KG1 (cell line): ENCODE measurements around the gene ATP1A3.

Source experiments
- DNase-seq: peaks from one replicate; lab custom pipeline; 2025; lab: John Stamatoyannopoulos, UW

Gene ATP1A3

GRCh38 chr19:41928754-41929535 is 65.1 kb downstream of the ATP1A3 start:
- no peak for DNase-seq

GRCh38 chr19:41928221-41928683 is 65.8 kb downstream of the ATP1A3 start, which contains the start of gene ERFL:
Gene ERFL, minus strand, starts transcription at chr19:41928449. Its CDS starts 15,530 bp downstream, at chr19:41912919.
- DNase-seq: no peak

GRCh38 chr19:41927497-41928192 is 66.4 kb downstream of the ATP1A3 start:
- DNase-seq: no peak

GRCh38 chr19:41926763-41927496 is 67.1 kb downstream of the ATP1A3 start:
- DNase-seq: no peak

GRCh38 chr19:41926028-41926762 is 67.8 kb downstream of the ATP1A3 start:
- no peak for DNase-seq

- no peak for DNase-seq
Observed at GRCh38 chr19:41925208-41926003, 68.6 kb downstream of the ATP1A3 start.

- DNase-seq: no peak
Observed at GRCh38 chr19:41924151-41925145, 69.6 kb downstream of the ATP1A3 start.

GRCh38 chr19:41923045-41923788 is 70.8 kb downstream of the ATP1A3 start:
- no peak for DNase-seq

- DNase-seq: no peak
Observed at GRCh38 chr19:41922585-41922984, 71.4 kb downstream of the ATP1A3 start.

- no peak for DNase-seq
Observed at GRCh38 chr19:41921577-41922576, 72.2 kb downstream of the ATP1A3 start.

- DNase-seq: no peak
Observed at GRCh38 chr19:41920882-41921576, 73.0 kb downstream of the ATP1A3 start.

- no peak for DNase-seq
Observed at GRCh38 chr19:41919948-41920712, 73.9 kb downstream of the ATP1A3 start.

- DNase-seq: no peak
Observed at GRCh38 chr19:41918653-41919244, 75.3 kb downstream of the ATP1A3 start.

- no peak for DNase-seq
Observed at GRCh38 chr19:41918095-41918494, 75.9 kb downstream of the ATP1A3 start.

GRCh38 chr19:41917676-41918075 is 76.4 kb downstream of the ATP1A3 start:
- no peak for DNase-seq
